ENCODE results near the gene IFT74.

Gene IFT74

GRCh38 chr9:27094640-27095298 lies 138.6 kb downstream of the IFT74 start:
- TF ChIP-seq CTCF (IDR thresholded peaks at IDR 0.05) = no peak

GRCh38 chr9:27107241-27107640 lies 151.0 kb downstream of the IFT74 start:
- no peak for TF ChIP-seq CTCF (IDR thresholded peaks at IDR 0.05)

GRCh38 chr9:27108981-27109541 lies 152.8 kb downstream of the IFT74 start, which contains the start of gene TEK:
Gene TEK (plus strand): TSS chr9:27109225. CDS start chr9:27109591, 366 bp downstream.
- no peak for TF ChIP-seq CTCF (IDR thresholded peaks at IDR 0.05)

- no peak for TF ChIP-seq CTCF (IDR thresholded peaks at IDR 0.05)
Measured at GRCh38 chr9:27109621-27110020, 153.4 kb downstream of the IFT74 start.

GRCh38 chr9:27110181-27110580 lies 154.0 kb downstream of the IFT74 start:
- no peak for TF ChIP-seq CTCF (IDR thresholded peaks at IDR 0.05)

GRCh38 chr9:27112235-27112634 lies 156.0 kb downstream of the IFT74 start:
- no peak for TF ChIP-seq CTCF (IDR thresholded peaks at IDR 0.05)
